K562 (cell line): Measurements from ENCODE around the gene GPRC5A. TPM values are rescaled to one million over a fixed set of nuclear protein-coding genes. Genes with fewer than 3 reads are reported as not detected.

Experiments
- ATAC-seq: fragments of 200-7000 bp; cut with Tn5 transposase; 3 replicates; pipeline ENCODE4 v1.9.1; 2020; ENCODE audit warnings: moderate library complexity
- BruUV-seq: library from RNA; stranded (reverse); fragments of 400-500 nt; replicated peaks from 2 replicates; lab custom pipeline; 2021; lab: Mats Ljungman, UMichigan
- CTCF ChIA-PET: fragments of 300-600 bp; formaldehyde crosslinking; extraction: SDS; loops from one replicate; lab custom pipeline; 2021; ENCODE audit warnings: low intra/inter-chr PET ratio; lab: Yijun Ruan, JAX
- POLR2A ChIA-PET: fragments of 300-600, 350-650 bp; sonication (Branson Sonifier 250); formaldehyde crosslinking; extraction: SDS; loops from one replicate; lab custom pipeline; 2021; ENCODE audit warnings: antibody characterized with exemption, inconsistent platforms; lab: Yijun Ruan, JAX
- DNase-seq, 4 experiments: peaks; one replicate each; pipeline versions ENCODE4 v3.0.0 to v3.0.0-alpha.2; 2011 to 2018; ENCODE audit warnings: low spot score in 3 of 4, mixed read lengths in 3 of 4; ENCODE audit errors: extremely low read depth in 1 of 4
- FAIRE-seq: peaks from 2 replicates; lab custom pipeline; 2011; peaks lifted over from hg19 to GRCh38; lab: Jason Lieb, UNC
- H2AFZ ChIP-seq: 2 replicates; pipeline ENCODE4 v1.6.0; 2011; ENCODE audit warnings: low read depth, low read length, control low read depth, inconsistent platforms
- H3K27ac ChIP-seq: fragments of 200-600 bp; 3 replicates; pipeline ENCODE4 v1.8.0; 2011; ENCODE audit warnings: low read depth, mild to moderate bottlenecking, control low read depth, inconsistent platforms, low read length, moderate library complexity, mixed read lengths; ENCODE audit errors: extremely low read depth
- H3K27me3 ChIP-seq, 2 experiments: fragments of 300-600 bp in 1 of 2; 2 replicates in 1 of 2; 3 replicates in 1 of 2; pipeline versions ENCODE4 v1.6.0 to v1.8.0; 2011; ENCODE audit warnings: inconsistent platforms in 2 of 2, low read length in 2 of 2, mild to moderate bottlenecking in 1 of 2, mixed read lengths in 1 of 2, moderate library complexity in 1 of 2; ENCODE audit not compliant: control insufficient read depth in 2 of 2, insufficient read depth in 2 of 2
- H3K36me3 ChIP-seq: fragments of 300-600 bp; 3 replicates; pipeline ENCODE4 v1.8.0; 2011; ENCODE audit warnings: mild to moderate bottlenecking, low read length, inconsistent platforms; ENCODE audit not compliant: control insufficient read depth, insufficient read depth
- H3K4me1 ChIP-seq, 2 experiments: fragments of 200-600 bp in 1 of 2; replicated peaks in 1 of 2; 2 replicates in 1 of 2; 3 replicates in 1 of 2; pipeline versions ENCODE4 v1.5.1 to v1.8.0; 2011; ENCODE audit warnings: inconsistent platforms in 2 of 2, low read length in 2 of 2, mild to moderate bottlenecking in 1 of 2, mixed read lengths in 1 of 2, moderate library complexity in 1 of 2; ENCODE audit not compliant: control insufficient read depth in 2 of 2, insufficient read depth in 2 of 2
- H3K4me2 ChIP-seq: 2 replicates; pipeline ENCODE4 v1.6.1; 2011; ENCODE audit warnings: low read length, control low read depth, inconsistent platforms, mixed read lengths; ENCODE audit not compliant: insufficient read depth
- H3K4me3 ChIP-seq: fragments of 200-600 bp; sonication (generic), shearing (Covaris generic); 2 replicates; pipeline ENCODE4 v1.5.1; 2016; ENCODE audit warnings: control low read depth, inconsistent platforms
- H3K79me2 ChIP-seq: fragments of 200-600 bp; 3 replicates; pipeline ENCODE4 v1.8.0; 2011; ENCODE audit warnings: low read length, inconsistent platforms; ENCODE audit not compliant: control insufficient read depth, insufficient read depth
- H3K9ac ChIP-seq, 2 experiments: 2 replicates each; pipeline versions ENCODE4 v1.6.0 to v1.6.1; 2011; ENCODE audit warnings: low read depth in 2 of 2, low read length in 2 of 2, control low read depth in 1 of 2, inconsistent platforms in 1 of 2, mild to moderate bottlenecking in 1 of 2, mixed read lengths in 1 of 2; ENCODE audit not compliant: insufficient read depth in 1 of 2
- H3K9me1 ChIP-seq: one replicate; pipeline ENCODE4 v1.6.0; 2011; ENCODE audit warnings: inconsistent platforms, mild to moderate bottlenecking, low read length, moderate library complexity; ENCODE audit not compliant: control insufficient read depth, insufficient read depth
- H3K9me3 ChIP-seq: replicated peaks from 2 replicates; pipeline ENCODE4 v1.5.1; 2011; ENCODE audit warnings: low read depth, low read length, inconsistent platforms; ENCODE audit not compliant: control insufficient read depth, insufficient read depth
- H4K20me1 ChIP-seq: replicated peaks from 2 replicates; pipeline ENCODE4 v1.6.1; 2011; ENCODE audit warnings: low read length, inconsistent platforms, mixed read lengths; ENCODE audit not compliant: control insufficient read depth, insufficient read depth
- ARID1B ChIP-seq: fragments of 450-650 bp; IDR thresholded peaks from 2 replicates; pipeline ENCODE4 v1.6.1; 2016; ENCODE audit warnings: antibody characterized with exemption, mild to moderate bottlenecking, inconsistent platforms
- BHLHE40 ChIP-seq: IDR thresholded peaks from 2 replicates; pipeline ENCODE4 v1.6.1; 2011; ENCODE audit warnings: low read length, improper control_type of control experiment
- CBFA2T2 ChIP-seq: fragments of 450-650 bp; conservative IDR thresholded peaks from 2 replicates; pipeline ENCODE4 v1.6.1; 2017; ENCODE audit warnings: mild to moderate bottlenecking
- GABPB1 ChIP-seq: sonication (generic); formaldehyde crosslinking; IDR thresholded peaks from 2 replicates; pipeline ENCODE4 v1.8.0; 2022; ENCODE audit warnings: mild to moderate bottlenecking, missing genetic modification reagents
- KAT2B ChIP-seq: IDR thresholded peaks from one replicate; pipeline ENCODE4 v1.6.1; 2012; ENCODE audit warnings: low read depth, mild to moderate bottlenecking, control low read depth, inconsistent platforms, low read length, moderate library complexity
- KLF1 ChIP-seq: fragments of 450-650 bp; IDR thresholded peaks from 2 replicates; pipeline ENCODE4 v1.6.1; 2016; ENCODE audit warnings: missing genetic modification characterization, missing compliant biosample characterization
- KLF16 ChIP-seq: IDR thresholded peaks from 2 replicates; pipeline ENCODE4 v1.6.1; 2016; ENCODE audit warnings: antibody characterized with exemption
- PHB ChIP-seq: fragments of 250-450 bp; sonication (Bioruptor Pico); IDR thresholded peaks from 2 replicates; pipeline ENCODE4 v1.5.0; 2021
- POLR3G ChIP-seq: IDR thresholded peaks from 2 replicates; pipeline ENCODE4 v1.6.1; 2011; ENCODE audit not compliant: insufficient read length, insufficient replicate concordance; ENCODE audit errors: extremely low read depth
- RBM17 ChIP-seq: fragments of 200-400 bp; formaldehyde crosslinking; IDR thresholded peaks from 2 replicates; pipeline ENCODE4 v1.6.1; 2017; ENCODE audit warnings: low read depth, mild to moderate bottlenecking, low read length, borderline replicate concordance
- SRSF3 ChIP-seq: fragments of 200-400 bp; formaldehyde crosslinking; IDR thresholded peaks from 2 replicates; pipeline ENCODE4 v1.6.1; 2016; ENCODE audit warnings: mild to moderate bottlenecking, low read length, moderate library complexity; ENCODE audit not compliant: insufficient read depth
- TRIM24 ChIP-seq, 2 experiments: fragments of 450-650 bp; IDR thresholded peaks; 2 replicates each; pipeline ENCODE4 v1.6.1; 2016
- WGBS: fragments of 100-300 bp; shearing (Covaris generic); methylation state at CpG from one replicate; pipeline ENCODE4 v1.1.6; 2016; ENCODE audit warnings: low coverage, mixed read lengths; ENCODE audit not compliant: insufficient coverage; ENCODE audit errors: missing lambda C conversion rate; 5-methylcytosine and 5-hydroxymethylcytosine counted together
- in situ Hi-C: fragments of 300-500 bp; cut with MboI; formaldehyde crosslinking; loops from 4 replicates; pipeline ENCODE4 v1.15.0; 2018; ENCODE audit warnings: inconsistent platforms, mixed read lengths
- intact Hi-C: fragments of 100-400 bp; cut with micrococcal nuclease; formaldehyde crosslinking; loops from 2 replicates; pipeline ENCODE4 v1.14.2; 2022
- polyA plus RNA-seq, 8 experiments: library from polyadenylated mRNA; depleted of rRNA in 4 of 8; stranded (reverse) in 5 of 8; unstranded in 3 of 8; fragments of >200 nt; fragmentation: Nextera tagmentation in 2 of 8; fragmentation: Illumina TruSeq in 1 of 8; extraction: Ambion mirVana in 2 of 8; extraction: Trizol in 1 of 8; gene quantifications; 2 replicates each; pipeline versions ENCODE4 v1.2.1 to v1.2.3, GENCODE V29; 2011 to 2014; ENCODE audit warnings: inconsistent platforms in 1 of 8, missing spikeins in 1 of 8
- total RNA-seq, 7 experiments: library from RNA; depleted of rRNA in 6 of 7; stranded (reverse); fragments of >200 nt in 6 of 7; fragmentation: Illumina TruSeq in 2 of 7; extraction: Trizol in 2 of 7; gene quantifications; 2 replicates each; pipeline versions ENCODE4 v1.2.1 to v1.2.3, GENCODE V29; 2011 to 2021; ENCODE audit warnings: low replicate concordance in 1 of 7
- TF ChIP-seq, protein P1 (sequence below): fragments of 250-450 bp; sonication (Bioruptor Pico); IDR thresholded peaks from 2 replicates; pipeline ENCODE4 v1.8.0; 2021; ENCODE audit warnings: moderate library complexity, mild to moderate bottlenecking, inconsistent platforms

GPRC5A gene
- total and polyA plus RNA-seq, 9 of the 15 experiments (the other 6 are each of a cell fraction or from before 2014, with no cell fraction given) = 0.01 to 0.64 (median 0.08) TPM; not detected in 6

DNA sequence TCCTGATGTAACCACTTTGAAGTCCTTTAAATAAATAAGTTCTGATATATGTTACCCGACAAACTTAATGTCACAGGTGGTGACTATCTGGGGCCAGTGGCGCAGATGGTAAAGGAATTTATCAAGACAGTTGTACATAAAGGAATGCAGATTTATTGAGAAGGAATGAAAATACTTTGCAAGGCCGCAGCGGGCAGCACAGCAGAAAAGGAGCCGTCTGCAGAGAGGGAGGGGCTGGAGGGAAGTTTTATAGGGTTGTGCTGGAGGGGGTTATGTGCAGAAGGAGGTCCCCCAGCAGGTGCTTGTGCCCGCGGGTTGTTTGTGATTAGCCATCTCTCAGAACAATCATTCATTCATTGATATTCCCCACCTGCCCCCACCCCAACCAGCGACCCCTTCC is 43.2 kb downstream of the GPRC5A start:
- no peak overlapping the region for H2AFZ ChIP-seq
- no TSS peak for BruUV-seq
- no peak for TF ChIP-seq KLF16
- TF ChIP-seq KAT2B = no peak
- TF ChIP-seq, all 486 proteins: peak for 0
- H3K9ac ChIP-seq = no peak overlapping the region
- DNase-seq (no peak), ATAC-seq (no peak), FAIRE-seq (no peak)
- H3K27ac ChIP-seq = no peak overlapping the region
- POLR2A ChIA-PET = no interaction called here
- CTCF ChIA-PET = no interaction called here
- no peaks in the 10 kb centered on the region; a peak in 3 of 5 replicates for H3K4me1 ChIP-seq
- in situ Hi-C loops = no loop called here
- peaks cover 12% of the 10 kb centered on the region; the same call in 1 of the 3 replicates for H3K36me3 ChIP-seq
- no peak overlapping the region for H3K4me3 ChIP-seq
- H3K9me3 ChIP-seq = no peaks in the 10 kb centered on the region
- no peaks in the 10 kb centered on the region for H4K20me1 ChIP-seq
- intact Hi-C loops = no loop called here
- no peaks in the 10 kb centered on the region for H3K27me3 ChIP-seq
- no peak overlapping the region for H3K4me2 ChIP-seq
- H3K79me2 ChIP-seq = no peaks in the 10 kb centered on the region; the same call in 2 of the 3 replicates
- H3K9me1 ChIP-seq = no peaks in the 10 kb centered on the region
- WGBS = 86% methylated on average over 6 of the region's 8 CpGs

DNA sequence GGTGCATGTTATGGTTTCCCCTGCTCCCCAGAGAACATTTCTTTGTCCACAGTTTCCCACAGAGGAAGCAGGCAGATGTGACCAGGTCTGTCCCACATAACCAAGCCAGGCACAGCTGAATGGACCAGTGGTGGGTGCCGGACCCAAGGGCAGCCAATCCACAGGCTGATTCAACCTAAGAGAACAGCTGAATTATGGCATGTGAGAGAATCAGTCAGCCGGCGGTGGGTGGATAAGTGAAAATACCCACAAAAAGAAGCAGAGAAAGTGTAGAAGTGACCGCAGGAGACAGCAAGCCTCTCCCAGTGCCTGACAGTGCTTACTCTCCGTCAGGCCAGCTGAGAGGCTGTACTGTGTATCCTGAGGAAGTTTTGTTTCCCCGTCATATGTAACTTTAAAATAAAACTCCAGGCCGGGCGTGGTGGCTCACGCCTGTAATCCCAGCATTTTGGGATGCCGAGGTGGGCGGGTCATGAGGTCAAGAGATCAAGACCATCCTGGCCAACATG is 45.7 kb downstream of the GPRC5A start:
- Histone ChIP-seq H3K9ac (no peak overlapping the region), H3K4me2 (no peak overlapping the region), H3K4me1 (no peaks in the 10 kb centered on the region; a peak in 3 of 5 replicates), H3K27me3 (no peaks in the 10 kb centered on the region), H3K9me3 (no peaks in the 10 kb centered on the region), H3K79me2 (no peaks in the 10 kb centered on the region; the same call in 2 of the 3 replicates), H3K9me1 (no peaks in the 10 kb centered on the region), H3K27ac (no peak overlapping the region), H3K36me3 (no peaks in the 10 kb centered on the region; the same call in 2 of the 3 replicates), H3K4me3 (no peak overlapping the region), H2AFZ (no peak overlapping the region), H4K20me1 (no peaks in the 10 kb centered on the region)
- intact Hi-C loops = no loop called here
- POLR2A ChIA-PET = no interaction called here
- no TSS peak for BruUV-seq
- no peak for DNase-seq
- CTCF ChIA-PET = no interaction called here
- ATAC-seq = no peak
- in situ Hi-C loops = no loop called here
- no peak for FAIRE-seq
- 96% methylated on average over 9 of the region's 11 CpGs for WGBS
- TF ChIP-seq, protein P1, sequence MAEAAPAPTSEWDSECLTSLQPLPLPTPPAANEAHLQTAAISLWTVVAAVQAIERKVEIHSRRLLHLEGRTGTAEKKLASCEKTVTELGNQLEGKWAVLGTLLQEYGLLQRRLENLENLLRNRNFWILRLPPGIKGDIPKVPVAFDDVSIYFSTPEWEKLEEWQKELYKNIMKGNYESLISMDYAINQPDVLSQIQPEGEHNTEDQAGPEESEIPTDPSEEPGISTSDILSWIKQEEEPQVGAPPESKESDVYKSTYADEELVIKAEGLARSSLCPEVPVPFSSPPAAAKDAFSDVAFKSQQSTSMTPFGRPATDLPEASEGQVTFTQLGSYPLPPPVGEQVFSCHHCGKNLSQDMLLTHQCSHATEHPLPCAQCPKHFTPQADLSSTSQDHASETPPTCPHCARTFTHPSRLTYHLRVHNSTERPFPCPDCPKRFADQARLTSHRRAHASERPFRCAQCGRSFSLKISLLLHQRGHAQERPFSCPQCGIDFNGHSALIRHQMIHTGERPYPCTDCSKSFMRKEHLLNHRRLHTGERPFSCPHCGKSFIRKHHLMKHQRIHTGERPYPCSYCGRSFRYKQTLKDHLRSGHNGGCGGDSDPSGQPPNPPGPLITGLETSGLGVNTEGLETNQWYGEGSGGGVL (CRISPR knock-in tag) = no peak
- TF ChIP-seq TRIM24 (IDR thresholded peaks at IDR 0.05) (no peak), POLR3G (no peak), BHLHE40 (no peak), ARID1B (no peak), PHB (CRISPR knock-in tag) (no peak), KLF1 (no peak), CBFA2T2 (no peak), SRSF3 (no peak), RBM17 (no peak), GABPB1 (CRISPR knock-in tag) (no peak)
